ENCODE measurements around the gene IFNGR1. TPM values are rescaled to one million over a fixed set of nuclear protein-coding genes. Genes with fewer than 3 reads are reported as not detected.
"Not testable (repeated sequence)": the region's sequence is repeated elsewhere in the genome, so short reads cannot be mapped to it uniquely, and the experiment has no call there.

The IFNGR1 gene
- total RNA-seq, 1 experiment from 2014 or later: 23.4 TPM

DNA sequence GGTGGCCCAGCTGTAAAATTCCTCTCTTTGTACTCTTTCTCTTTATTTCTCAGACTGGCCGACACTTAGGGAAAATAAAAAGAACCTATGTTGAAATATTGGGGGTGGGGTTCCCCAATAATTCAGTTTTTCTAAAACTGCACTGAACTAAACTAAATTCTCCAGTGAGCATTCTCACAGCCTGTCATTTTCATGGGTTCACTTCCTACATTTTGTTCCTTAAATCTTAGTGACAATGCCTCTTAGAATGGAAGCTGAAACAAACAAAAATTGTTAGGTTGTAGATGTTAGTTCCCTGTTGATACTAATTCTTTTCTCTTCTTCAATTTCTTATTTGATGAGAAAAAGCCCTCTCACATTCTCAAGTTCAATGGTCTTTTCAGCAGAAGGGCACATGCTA, 35.8 kb upstream of the IFNGR1 start:
- in situ Hi-C loops (cut with HindIII; ENCODE audit: low pct_unique_long_range_greater_than_20kb, low sequenced_read_pairs): no loop called here
- intact Hi-C loops (cut with micrococcal nuclease; ENCODE audit: unreplicated experiment): no loop called here
- TF ChIP-seq POLR2AphosphoS5 (IDR thresholded peaks at IDR 0.05; ENCODE audit: low read depth, low read length) (no peak), SIN3A (IDR thresholded peaks at IDR 0.05; ENCODE audit: borderline replicate concordance, insufficient read depth, low read depth, low read length) (no peak), TCF7L2 (IDR thresholded peaks at IDR 0.05; ENCODE audit: low read depth, low read length) (no peak)
- TF ChIP-seq, protein P1, sequence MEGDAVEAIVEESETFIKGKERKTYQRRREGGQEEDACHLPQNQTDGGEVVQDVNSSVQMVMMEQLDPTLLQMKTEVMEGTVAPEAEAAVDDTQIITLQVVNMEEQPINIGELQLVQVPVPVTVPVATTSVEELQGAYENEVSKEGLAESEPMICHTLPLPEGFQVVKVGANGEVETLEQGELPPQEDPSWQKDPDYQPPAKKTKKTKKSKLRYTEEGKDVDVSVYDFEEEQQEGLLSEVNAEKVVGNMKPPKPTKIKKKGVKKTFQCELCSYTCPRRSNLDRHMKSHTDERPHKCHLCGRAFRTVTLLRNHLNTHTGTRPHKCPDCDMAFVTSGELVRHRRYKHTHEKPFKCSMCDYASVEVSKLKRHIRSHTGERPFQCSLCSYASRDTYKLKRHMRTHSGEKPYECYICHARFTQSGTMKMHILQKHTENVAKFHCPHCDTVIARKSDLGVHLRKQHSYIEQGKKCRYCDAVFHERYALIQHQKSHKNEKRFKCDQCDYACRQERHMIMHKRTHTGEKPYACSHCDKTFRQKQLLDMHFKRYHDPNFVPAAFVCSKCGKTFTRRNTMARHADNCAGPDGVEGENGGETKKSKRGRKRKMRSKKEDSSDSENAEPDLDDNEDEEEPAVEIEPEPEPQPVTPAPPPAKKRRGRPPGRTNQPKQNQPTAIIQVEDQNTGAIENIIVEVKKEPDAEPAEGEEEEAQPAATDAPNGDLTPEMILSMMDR (IDR thresholded peaks at IDR 0.05): no peak
- TF ChIP-seq, protein P2, sequence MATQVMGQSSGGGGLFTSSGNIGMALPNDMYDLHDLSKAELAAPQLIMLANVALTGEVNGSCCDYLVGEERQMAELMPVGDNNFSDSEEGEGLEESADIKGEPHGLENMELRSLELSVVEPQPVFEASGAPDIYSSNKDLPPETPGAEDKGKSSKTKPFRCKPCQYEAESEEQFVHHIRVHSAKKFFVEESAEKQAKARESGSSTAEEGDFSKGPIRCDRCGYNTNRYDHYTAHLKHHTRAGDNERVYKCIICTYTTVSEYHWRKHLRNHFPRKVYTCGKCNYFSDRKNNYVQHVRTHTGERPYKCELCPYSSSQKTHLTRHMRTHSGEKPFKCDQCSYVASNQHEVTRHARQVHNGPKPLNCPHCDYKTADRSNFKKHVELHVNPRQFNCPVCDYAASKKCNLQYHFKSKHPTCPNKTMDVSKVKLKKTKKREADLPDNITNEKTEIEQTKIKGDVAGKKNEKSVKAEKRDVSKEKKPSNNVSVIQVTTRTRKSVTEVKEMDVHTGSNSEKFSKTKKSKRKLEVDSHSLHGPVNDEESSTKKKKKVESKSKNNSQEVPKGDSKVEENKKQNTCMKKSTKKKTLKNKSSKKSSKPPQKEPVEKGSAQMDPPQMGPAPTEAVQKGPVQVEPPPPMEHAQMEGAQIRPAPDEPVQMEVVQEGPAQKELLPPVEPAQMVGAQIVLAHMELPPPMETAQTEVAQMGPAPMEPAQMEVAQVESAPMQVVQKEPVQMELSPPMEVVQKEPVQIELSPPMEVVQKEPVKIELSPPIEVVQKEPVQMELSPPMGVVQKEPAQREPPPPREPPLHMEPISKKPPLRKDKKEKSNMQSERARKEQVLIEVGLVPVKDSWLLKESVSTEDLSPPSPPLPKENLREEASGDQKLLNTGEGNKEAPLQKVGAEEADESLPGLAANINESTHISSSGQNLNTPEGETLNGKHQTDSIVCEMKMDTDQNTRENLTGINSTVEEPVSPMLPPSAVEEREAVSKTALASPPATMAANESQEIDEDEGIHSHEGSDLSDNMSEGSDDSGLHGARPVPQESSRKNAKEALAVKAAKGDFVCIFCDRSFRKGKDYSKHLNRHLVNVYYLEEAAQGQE (IDR thresholded peaks at IDR 0.05; ENCODE audit: insufficient read depth in 1 of 2, low read depth in 2 of 2, low read length in 1 of 2): no peak
- no peaks in the 10 kb centered on the region; the same call in 1 of the 2 replicates for H3K9me3 ChIP-seq (ENCODE audit: control insufficient read depth, insufficient read depth, low read depth, low read length)
- no peaks in the 10 kb centered on the region for H3K36me3 ChIP-seq (ENCODE audit: control insufficient read depth, insufficient read depth, low read length)
- CTCF ChIA-PET: no interaction called here
- DNase-seq (ENCODE audit: low read depth, low spot score) (no peak), ATAC-seq (no peak)
- POLR2A ChIA-PET: no interaction called here
- H3K4me1 ChIP-seq (ENCODE audit: control insufficient read depth, insufficient read depth, low read length): no peaks in the 10 kb centered on the region
- H3K27me3 ChIP-seq (ENCODE audit: control insufficient read depth, insufficient read depth, low read length): no peaks in the 10 kb centered on the region
- no peak overlapping the region for H3K4me3 ChIP-seq (ENCODE audit: low read depth in 2 of 2, low read length in 2 of 2)
- H3K27ac ChIP-seq (ENCODE audit: low read length): no peak overlapping the region
- BruUV-seq (replicated peaks): no TSS peak

DNA sequence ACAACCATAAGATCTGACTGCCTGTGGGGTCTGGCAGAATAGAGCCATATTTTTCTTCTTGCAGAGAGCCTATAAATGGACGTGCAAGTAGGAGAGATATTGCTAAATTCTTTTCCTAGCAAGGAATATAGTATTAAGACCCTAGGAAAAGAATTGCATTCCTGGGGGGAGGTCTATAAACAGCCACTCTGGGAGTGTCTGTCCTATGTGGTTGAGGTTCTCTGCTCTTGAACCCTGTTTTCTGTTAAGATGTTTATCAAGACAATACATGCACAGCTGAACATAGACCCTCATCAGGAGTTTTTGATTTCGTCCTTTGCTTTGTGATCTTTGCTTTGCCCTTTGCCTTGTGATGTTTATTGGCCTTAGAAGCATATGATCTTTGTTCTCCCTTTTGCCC, 35.2 kb upstream of the IFNGR1 start:
- H3K27ac ChIP-seq (ENCODE audit: low read length); ATAC-seq; H3K4me3 ChIP-seq (ENCODE audit: low read depth in 2 of 2, low read length in 2 of 2); H3K9me3 ChIP-seq (ENCODE audit: control insufficient read depth, insufficient read depth, low read depth, low read length); CTCF ChIA-PET; H3K36me3 ChIP-seq (ENCODE audit: control insufficient read depth, insufficient read depth, low read length); DNase-seq (ENCODE audit: low read depth, low spot score); intact Hi-C loops (cut with micrococcal nuclease; ENCODE audit: unreplicated experiment); BruUV-seq (replicated peaks); H3K27me3 ChIP-seq (ENCODE audit: control insufficient read depth, insufficient read depth, low read length); POLR2A ChIA-PET; H3K4me1 ChIP-seq (ENCODE audit: control insufficient read depth, insufficient read depth, low read length); in situ Hi-C loops (cut with HindIII; ENCODE audit: low pct_unique_long_range_greater_than_20kb, low sequenced_read_pairs): not testable (repeated sequence)

DNA sequence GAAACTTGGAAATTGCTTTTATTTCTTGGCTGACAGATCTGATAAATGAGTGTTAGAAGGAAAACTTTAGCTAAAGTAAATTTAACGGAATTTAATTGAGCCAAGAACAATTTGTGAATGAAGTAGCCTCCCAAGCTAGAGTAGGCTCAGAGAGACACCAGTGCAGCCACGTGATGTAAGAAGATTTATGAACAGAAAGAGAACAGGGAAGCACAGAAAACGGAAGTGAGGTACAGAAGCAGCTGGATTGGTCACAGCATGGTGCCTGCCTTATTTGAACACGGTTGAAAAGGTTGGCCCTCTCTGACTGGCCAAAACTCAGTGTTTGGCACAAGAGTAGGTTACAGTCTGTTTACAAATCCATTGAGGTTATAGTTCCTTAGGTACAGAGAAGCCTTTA, 29.5 kb upstream of the IFNGR1 start:
- DNase-seq (ENCODE audit: low read depth, low spot score) (no peak), ATAC-seq (no peak)
- ChIA-PET CTCF (no interaction called here), POLR2A (no interaction called here)
- no peak overlapping the region for H3K27ac ChIP-seq (ENCODE audit: low read length)
- TF ChIP-seq POLR2AphosphoS5 (IDR thresholded peaks at IDR 0.05; ENCODE audit: low read depth, low read length) (no peak), TCF7L2 (IDR thresholded peaks at IDR 0.05; ENCODE audit: low read depth, low read length) (no peak), SIN3A (IDR thresholded peaks at IDR 0.05; ENCODE audit: borderline replicate concordance, insufficient read depth, low read depth, low read length) (no peak)
- TF ChIP-seq, protein P2 (IDR thresholded peaks at IDR 0.05; ENCODE audit: insufficient read depth in 1 of 2, low read depth in 2 of 2, low read length in 1 of 2): no peak
- TF ChIP-seq, protein P1 (IDR thresholded peaks at IDR 0.05): no peak
- no peaks in the 10 kb centered on the region for H3K4me1 ChIP-seq (ENCODE audit: control insufficient read depth, insufficient read depth, low read length)
- no peaks in the 10 kb centered on the region for H3K36me3 ChIP-seq (ENCODE audit: control insufficient read depth, insufficient read depth, low read length)
- intact Hi-C loops (cut with micrococcal nuclease; ENCODE audit: unreplicated experiment): no loop called here
- in situ Hi-C loops (cut with HindIII; ENCODE audit: low pct_unique_long_range_greater_than_20kb, low sequenced_read_pairs): no loop called here
- H3K9me3 ChIP-seq (ENCODE audit: control insufficient read depth, insufficient read depth, low read depth, low read length): no peaks in the 10 kb centered on the region
- H3K27me3 ChIP-seq (ENCODE audit: control insufficient read depth, insufficient read depth, low read length): no peaks in the 10 kb centered on the region; the same call in 1 of the 2 replicates
- no TSS peak for BruUV-seq (replicated peaks)
- H3K4me3 ChIP-seq (ENCODE audit: low read depth in 2 of 2, low read length in 2 of 2): no peak overlapping the region
